HG03460 (cell line): ENCODE results near the gene PHOSPHO1.

Source experiments
- ATAC-seq: cut with Tn5 transposase; IDR thresholded peaks from one replicate; pipeline ENCODE4 v1.9.1; 2021; ENCODE audit not compliant: unreplicated experiment

Gene PHOSPHO1

DNA sequence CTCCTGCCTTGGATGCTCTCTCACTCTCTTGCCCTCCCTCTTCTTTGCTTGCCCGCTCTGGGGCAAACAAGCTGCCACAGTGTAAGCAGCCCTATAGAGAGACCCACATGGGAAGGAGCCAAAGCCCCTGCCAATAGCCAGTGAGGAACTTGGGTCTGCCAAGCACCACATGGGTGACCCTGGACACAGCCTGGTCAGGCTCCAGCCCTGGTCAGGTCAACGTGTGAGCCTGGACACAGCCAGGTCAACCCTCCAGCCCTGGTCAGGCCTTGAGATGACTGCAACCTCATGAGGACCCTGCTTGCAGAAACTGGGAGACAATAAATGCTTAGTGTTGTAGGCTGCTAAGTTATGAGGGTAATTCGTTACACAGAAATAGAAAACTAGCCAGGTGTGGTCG lies 14.3 kb upstream of the PHOSPHO1 start:
- no peak for ATAC-seq

DNA sequence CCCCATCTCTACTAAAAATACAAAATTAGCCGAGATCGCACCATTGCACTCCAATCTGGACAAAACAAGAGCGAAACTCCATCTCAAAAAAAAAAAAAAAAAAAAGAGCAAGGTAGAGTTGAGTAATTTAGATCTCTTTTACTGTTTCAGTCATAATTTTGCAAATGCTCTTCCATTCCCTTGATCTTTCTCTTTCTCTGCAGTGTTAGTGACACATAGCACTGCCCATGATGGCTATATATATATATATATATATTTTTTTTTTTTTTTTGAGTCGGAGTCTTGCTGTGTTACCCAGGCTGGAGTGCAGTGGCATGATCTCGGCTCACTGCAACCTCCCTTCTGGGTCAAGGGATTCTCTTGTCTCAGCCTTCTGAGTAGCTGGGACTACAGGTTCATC lies 12.2 kb upstream of the PHOSPHO1 start:
- ATAC-seq: no peak

GRCh38 chr17:49241692-49242397 lies 11.3 kb upstream of the PHOSPHO1 start:
- no peak for ATAC-seq

DNA sequence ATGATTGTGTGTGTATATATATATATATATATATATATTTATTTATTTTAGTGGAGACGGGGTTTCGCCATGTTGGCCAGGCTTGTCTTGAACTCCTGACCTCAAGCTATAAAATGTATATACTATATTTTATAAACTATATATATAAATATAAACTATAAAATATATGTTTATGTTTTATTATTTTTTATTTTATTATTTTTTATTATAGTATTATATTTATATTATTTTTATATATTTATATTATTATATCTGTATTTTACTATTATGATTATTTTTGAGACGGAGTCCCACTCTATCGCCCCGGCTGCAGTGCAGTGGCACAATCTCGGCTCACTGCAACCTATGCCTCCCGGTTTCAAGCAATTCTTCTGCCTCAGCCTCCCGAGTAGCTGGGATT lies 10.5 kb upstream of the PHOSPHO1 start:
- ATAC-seq: no peak

DNA sequence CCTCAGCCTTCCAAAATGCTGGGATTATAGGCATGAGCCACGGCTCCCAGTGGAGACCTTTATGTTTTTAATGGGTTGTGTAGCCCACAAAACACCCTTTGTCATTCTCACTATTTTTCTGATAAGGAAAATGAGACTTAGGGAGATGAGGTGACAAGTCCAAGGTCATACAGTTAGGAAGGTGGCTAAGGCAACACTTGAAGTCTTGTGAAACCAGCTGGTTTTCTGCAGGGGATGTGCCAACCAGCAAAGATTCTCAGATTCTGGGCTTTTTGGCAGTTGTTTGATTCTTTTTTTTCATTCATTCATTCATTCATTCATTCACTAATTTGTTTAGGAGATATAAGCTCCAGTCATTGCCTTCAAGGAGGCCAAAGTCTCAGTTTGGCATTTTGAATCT lies 10.0 kb upstream of the PHOSPHO1 start:
- ATAC-seq: no peak

- ATAC-seq: no peak
These were observed 9.4 kb upstream of the PHOSPHO1 start for GRCh38 chr17:49239963-49240362.

- no peak for ATAC-seq
These were observed 5.3 kb upstream of the PHOSPHO1 start for GRCh38 chr17:49235896-49236295.

- ATAC-seq: no peak
These were observed 4.0 kb upstream of the PHOSPHO1 start for GRCh38 chr17:49234509-49235080.

GRCh38 chr17:49231563-49231894 lies 942 bp upstream of the PHOSPHO1 start:
- ATAC-seq: no peak

- peak; percentile 10 for ATAC-seq
These were observed 584 bp downstream of the PHOSPHO1 start for GRCh38 chr17:49229805-49230600.

- ATAC-seq: no peak
These were observed 1.3 kb downstream of the PHOSPHO1 start for GRCh38 chr17:49229076-49229804.

DNA sequence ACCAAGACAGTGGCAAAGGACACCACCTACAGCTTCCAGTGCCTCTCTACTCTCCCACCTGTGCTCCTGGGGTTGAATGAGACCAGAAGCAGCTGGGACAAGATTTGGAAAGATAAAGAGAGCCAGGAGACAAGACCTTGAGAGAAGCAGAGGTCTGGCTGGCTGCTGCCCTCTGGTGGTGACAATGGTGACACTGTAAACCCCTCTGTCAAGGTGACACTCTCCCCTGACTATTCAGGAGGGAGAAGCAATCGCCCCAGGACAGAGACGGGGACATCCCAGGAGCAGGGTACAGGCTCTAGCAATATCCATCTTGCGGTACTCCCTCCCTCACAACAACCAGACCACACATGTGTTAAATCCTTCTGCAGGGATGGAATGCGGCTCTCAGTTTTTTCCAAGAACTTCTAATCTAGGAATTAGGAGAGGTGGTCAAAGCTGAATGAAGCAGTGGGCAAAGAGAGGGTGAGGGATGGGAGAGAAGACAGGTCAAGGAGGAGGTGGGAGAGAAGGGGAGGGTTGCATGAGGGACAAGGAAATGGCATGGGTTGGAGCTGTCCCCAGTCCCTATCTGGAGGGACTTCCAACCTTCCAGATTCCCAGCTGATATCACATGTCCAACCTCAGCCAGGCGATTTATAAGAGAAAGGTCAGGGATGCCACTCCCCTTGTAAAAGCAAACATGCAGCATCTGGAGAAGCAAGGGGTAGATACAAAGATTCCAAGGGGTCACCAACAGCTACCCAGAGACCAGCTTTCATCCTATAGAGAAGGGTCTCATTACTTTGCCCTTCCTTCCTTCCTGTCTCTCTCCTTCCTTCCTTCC lies 2.9 kb downstream of the PHOSPHO1 start:
- no peak for ATAC-seq

DNA sequence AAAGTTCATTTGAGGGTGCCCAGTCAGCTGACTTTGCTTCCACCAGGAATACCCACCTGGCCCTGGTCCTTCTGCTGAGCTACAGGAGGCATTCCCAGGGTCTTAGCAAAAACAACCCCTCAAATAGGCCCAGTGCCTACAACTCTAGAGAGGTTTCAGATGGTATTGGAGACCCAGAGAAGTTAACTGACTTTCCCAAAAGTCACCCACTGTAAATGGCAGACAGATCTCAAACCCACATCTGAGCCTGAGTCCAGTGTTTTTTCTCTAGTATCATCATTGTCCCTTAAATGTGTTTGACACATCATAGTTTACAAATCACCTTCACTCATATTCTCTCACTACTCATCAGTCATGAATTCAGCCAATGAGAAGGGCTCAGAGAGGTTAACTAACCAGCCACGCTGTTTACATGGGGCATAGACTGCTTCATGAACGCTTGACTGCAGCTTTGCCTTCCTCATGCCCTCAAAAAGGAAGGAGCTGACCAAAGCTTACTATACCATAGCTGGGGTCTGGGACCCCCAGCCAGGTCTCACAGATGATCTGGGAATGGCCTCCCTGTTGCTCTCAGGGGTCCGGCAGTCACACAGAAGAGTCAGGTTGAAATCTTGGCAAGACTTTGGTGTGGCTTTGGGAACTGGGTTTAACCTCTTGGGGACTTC lies 3.7 kb downstream of the PHOSPHO1 start:
- ATAC-seq: no peak

GRCh38 chr17:49225554-49226236 lies 4.9 kb downstream of the PHOSPHO1 start:
- ATAC-seq: no peak

DNA sequence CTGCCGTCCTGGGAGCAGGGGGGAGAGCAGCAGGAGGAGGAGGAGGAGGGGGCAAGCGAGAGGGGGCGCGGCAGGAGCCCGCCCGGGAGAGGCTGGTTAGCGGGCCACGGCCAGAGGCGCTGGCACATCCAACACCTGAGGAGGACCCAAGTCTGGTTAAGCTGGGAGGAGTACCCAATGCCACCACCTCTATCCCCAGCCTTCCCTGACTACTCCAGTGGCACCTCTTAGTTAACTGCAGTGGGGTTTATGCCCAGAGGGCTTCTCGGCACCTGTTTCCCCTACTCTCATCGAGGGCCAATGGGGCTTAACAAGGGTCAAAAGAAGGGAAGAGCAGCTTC lies 5.6 kb downstream of the PHOSPHO1 start:
- ATAC-seq: no peak

GRCh38 chr17:49224198-49224996 lies 6.2 kb downstream of the PHOSPHO1 start:
- ATAC-seq: no peak

- ATAC-seq: no peak
These were observed 6.9 kb downstream of the PHOSPHO1 start for GRCh38 chr17:49223517-49224197.

GRCh38 chr17:49223168-49223516 lies 7.4 kb downstream of the PHOSPHO1 start:
- no peak for ATAC-seq

DNA sequence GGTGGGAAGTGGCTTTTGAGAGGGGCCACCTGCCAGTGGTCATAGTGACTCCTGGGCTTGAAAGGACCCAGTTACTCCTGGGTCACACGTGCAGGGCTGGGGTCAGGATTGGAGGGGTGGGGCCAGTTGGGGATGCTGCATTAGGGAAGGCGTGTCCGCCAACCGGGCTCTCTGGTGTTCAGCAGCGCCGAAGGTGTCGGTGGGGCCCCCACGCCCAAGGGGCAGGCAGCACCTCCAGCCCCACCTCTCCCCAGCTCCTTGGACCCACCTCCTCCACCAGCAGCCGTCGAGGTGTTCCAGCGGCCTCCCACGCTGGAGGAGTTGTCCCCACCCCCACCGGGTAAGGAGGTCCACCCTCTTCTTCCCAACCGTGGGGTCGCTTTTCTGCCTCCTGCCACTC lies 10.6 kb downstream of the PHOSPHO1 start:
- ATAC-seq: no peak
